Left kidney (tissue), 2 donors: Measurements from ENCODE around the gene MIOS. TPM values are rescaled to one million over a fixed set of nuclear protein-coding genes. Genes with fewer than 3 reads are reported as not detected.
"Not testable (repeated sequence)": the region's sequence is repeated elsewhere in the genome, so short reads cannot be mapped to it uniquely, and the experiment has no call there.

Experiments
- DNase-seq: peaks from one replicate; pipeline ENCODE4 v3.0.0-alpha.2; 2013
- polyA plus RNA-seq: library from polyadenylated mRNA; unstranded; fragments of 120-200 nt; gene quantifications from one replicate; pipeline ENCODE4 v1.2.1, GENCODE V29; 2013; ENCODE audit not compliant: insufficient read length

Gene MIOS
- polyA plus RNA-seq, 1 donor = 56.6 TPM

DNA sequence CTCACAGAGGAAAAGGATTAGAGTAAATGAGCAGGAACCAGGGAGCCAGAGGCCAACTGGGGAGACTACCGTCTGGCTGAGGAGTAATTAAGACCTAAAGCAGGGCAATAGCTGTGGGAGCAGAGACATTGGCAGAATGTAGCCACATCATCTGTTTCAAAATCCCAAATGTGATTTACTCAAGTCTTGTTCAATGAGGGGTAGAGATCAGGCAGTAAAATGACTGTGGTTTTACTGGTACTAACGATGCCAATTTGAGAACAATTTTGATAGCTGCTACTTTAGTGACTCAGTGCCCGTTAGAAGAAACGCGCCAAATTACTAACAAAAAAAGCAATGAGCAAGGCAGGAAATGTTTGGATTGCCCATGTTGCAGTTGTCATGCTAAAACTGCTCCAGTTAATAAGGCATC is 12.7 kb upstream of the MIOS start:
- DNase-seq = no peak

DNA sequence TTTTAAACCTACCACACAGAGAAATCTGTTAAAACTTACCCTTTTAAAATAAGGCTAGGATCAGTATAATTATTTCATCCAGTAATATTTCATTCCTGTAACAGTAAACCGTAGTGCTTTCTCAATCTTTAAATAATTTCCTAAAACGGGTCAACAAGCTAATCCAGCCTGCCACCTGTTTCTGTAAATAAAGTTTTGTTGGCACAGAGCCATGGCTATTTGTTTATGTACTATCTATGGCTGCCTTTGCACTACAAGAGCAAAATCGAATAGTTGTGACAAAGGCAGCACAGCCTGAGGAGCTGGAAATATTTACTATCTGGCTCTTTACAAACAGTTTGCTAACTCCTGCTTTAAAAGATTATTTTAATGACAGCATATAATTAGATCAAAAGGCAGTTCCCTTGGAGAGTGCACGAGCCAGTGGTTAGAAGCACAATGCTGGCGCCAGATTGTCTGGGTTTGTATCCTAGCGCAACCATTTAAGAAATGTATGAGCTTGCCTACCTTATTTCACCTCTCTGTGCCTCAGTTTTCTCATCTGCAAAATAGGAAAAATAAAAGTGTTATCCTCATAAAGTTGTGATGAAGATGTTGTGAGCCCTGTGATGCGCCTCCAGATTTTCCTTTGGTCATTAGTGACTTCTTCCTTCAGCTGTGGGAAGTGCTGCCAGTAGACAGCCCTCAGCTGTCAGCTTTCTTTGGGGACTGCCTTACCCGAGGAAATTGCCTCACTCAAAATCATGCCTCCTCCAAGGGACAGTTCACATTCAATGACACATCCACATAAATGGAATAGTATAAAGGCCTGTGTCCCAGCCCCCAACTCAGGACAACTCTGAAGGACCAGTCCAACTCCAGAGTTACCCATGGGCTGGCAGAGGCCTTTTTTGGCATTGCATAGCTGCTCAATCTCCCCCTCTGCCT is 11.8 kb upstream of the MIOS start:
- no peak for DNase-seq

DNA sequence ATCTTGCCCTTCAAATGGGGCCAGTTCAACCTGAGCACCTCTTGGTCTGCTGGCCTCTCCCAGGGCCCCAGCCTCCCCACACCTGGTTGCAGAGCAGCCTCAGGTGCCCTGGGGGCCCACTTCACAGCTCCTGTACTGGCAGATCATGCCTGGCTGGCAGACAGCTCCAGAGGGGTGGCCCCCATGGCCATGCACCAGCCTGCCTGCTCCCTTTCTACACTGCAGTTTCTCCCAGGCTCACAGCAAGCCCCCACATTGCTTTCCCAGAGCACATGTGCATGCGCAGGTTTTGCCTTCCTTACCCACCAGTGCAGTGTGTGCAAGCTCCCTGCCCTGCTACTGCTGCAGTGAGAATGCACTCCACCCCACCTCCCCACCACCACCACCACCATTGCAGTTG is 9.8 kb upstream of the MIOS start:
- no peak for DNase-seq

DNA sequence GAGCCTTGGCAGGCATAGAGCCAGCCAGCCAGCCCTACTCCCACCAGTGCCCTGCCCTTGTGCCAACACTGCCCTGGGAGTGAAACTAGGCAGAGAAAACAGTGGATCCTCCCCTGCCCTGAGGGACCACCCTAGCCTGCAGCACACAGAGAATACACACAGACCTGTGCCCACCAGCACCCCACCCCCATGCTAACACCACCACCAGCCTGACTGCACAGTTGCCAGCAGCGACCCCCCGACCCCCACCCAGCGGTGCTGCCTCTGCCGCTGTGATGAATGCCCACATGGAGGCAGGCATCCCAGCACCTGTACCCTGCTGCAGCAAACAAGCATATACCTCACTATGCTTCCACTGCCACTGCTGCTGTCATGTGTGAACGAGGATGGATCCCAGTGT is 9.4 kb upstream of the MIOS start:
- no peak for DNase-seq

DNA sequence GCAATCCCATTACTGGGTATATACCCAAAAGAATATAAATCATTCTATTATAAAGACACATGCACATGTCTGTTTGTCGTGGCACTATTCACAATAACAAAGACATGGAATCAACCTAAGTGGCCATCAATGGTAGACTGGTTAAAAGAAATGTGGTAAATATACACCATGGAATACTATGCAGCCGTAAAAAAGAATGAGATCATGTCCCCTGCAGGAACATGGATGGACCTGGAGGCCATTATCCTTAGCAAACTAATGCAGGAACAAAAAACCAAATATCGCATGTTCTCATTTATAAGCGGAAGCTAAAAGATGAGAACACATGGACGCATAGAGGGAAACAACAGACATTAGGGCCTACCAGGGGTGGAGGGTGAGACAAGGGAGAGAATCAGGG is 5.1 kb upstream of the MIOS start:
- DNase-seq = not testable (repeated sequence)

DNA sequence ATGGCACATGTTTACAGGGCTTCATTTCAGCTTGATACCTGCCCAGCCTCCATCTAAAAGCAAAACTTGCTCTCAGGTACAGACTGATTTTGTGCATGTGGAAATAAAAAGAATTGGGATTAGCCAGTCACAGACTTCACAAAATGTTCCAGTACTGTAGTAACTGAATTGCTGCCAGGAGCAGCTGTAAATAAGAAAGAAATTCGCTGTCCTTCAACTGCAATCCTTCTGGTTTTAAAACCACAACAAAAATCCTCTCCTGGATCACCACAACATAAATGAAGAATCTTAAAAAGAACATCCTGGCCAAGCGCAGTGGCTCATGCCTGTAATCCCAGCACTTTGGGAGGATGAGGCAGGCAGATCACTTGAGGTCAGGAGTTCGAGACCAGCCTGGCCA is 3.9 kb upstream of the MIOS start:
- no peak for DNase-seq

DNA sequence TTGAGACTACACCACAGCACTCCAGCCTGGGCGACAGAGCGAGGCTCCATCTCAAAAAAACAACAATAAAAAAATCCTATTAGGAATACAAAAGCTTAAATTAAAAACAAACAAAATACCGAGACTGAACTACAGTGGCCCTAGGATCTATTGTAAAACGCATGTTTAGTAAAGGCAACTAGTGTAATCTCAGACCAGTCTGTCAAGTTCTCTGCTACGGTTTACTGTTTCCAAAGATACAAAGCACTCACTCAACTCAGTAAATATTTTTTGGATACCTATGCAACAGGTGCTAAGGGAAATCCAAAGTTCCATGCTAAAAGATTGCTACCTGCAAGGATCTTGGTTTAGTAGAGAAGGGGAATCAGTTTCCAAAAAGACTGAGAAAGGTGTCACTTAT is 3.4 kb upstream of the MIOS start:
- DNase-seq = no peak

DNA sequence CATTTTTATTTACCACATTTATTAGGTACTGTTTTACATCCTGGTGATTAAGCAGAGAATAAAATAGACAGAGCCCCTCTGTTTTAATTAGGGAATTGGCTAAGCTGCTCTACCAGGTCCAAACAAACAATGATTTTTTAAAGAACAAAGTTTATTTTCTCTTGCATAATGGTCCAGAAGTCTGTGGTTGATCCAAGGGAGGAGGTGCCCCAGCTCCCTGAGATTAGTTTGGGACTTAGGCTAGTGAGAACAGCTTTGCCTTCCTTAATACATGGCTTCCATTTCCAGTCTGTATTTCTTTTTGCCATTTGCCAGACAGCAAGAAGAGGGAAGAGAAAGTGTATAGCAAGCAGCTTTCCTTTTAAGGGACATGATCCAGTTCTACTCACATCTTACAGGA is 2.9 kb upstream of the MIOS start:
- DNase-seq = no peak

DNA sequence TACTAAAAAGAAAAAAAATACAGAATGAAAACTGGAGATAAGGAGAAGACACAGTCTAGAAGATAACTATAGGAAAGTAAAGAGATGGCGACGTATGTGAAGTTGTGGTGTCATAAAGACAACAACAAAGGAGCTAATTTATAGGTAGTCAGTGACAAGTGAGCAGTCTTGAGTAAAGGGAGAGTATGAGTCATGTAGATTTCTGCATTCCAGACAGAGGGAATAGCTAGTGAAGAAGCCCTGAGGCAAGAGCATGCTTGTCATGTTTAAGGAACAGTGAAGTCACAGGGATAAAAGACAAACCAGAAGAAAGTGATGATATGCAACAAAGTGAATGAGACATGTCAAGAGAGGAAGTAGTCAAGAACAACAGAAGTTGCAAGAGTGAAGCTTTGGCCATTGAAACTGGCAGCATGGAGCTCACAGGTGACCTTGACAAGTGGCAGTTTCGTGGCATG is 2.3 kb upstream of the MIOS start:
- no peak for DNase-seq

DNA sequence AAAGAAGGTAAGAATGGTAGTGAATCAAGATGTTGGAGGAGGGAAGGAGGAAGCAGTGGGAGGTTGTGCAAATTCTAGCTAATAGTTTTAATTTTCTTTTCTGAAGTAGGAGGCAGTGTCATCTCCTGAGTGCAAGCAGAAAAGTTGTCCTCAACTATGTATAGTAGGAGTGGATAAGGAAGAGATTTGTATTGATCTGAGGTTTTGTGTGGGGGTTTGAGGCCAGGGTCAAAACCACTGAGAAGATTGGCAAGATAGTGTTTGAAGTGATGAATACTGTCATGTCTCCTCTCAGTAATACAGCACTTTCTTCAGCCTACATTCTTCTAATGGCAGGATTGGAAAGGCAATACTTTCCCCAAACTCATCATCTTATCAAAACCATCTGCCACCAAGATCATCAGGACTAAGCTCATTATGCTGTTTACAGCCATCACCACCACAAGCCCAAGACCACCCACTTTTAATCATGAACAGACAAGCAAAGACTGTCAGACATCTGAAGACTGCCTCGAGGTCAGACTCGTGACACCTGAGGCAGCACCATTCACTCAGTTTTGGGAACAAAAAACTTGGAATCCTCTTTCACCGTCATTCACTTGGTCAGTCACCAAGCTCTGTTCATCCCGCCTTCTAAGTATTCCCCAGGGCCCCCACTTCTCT is 1.5 kb upstream of the MIOS start:
- no peak for DNase-seq

DNA sequence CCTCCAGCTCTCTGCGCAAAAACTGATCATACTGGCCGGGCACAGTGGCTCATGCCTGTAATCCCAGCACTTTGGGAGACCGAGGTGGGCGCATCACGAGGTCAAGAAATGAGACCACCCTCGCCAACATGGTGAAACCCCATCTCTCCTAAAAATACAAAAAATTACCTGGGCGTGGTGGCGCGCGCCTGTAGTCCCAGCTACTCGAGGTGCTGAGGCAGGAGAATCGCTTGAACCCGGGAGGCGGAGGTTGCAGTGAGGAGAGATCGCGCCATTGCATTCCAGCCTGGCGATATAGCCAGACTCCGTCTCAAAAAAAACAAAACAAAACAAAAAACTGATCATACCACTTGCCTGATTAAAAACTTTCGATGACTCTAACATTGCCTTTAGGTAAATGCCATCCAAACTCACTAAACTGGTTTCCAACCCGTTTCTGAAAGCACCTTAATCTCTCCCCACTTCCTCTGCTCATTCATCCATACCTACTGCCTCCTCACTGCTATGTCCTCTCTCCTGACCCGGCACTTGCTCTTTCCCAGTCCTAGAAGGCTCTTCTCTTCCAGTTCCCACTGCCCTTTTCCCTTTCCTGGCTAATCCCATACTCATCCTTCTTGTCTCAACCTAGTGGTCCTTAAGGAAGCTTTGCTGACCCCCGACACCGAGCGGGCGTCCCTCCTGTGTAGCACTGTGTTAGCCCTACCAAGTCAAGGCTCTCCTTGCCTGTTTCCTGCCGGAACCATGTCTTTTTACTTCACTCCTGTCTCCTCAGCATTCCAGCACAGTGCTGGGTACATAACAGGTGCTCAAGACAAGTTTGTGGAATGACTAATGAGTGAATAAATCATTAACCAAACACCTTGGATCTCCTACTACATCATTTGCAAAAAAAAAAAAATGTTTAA is 686 bp upstream of the MIOS start:
- DNase-seq = peak; percentile 41

DNA sequence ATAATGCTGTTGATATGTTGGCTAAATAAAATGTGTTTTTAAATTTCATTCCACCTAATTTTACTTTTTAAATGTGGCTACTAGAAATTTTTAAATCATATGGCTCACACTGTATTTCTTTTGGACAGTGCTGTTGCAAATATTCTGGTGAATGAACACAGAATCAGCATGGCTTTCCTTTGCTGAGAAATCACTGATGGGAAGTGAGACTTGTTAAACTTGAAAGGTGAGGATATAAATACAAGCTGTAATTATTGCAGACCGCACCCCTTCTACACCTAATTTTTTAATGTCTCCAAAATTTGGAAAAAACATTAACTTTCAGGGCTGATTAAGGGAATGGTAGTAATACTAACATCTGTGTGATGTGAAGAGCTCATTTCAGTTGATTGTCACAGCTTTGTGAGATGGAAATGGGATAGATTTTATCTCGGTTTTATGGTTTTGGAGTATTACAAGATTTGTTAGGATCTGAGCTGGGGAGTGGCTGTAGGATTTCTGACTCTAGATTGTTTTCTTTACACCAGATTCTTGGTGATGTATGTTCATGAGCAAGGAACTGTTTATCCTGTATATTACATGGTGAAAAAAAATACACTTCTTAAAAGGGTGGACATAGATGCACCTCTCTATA is 1.3 kb downstream of the MIOS start:
- no peak for DNase-seq

DNA sequence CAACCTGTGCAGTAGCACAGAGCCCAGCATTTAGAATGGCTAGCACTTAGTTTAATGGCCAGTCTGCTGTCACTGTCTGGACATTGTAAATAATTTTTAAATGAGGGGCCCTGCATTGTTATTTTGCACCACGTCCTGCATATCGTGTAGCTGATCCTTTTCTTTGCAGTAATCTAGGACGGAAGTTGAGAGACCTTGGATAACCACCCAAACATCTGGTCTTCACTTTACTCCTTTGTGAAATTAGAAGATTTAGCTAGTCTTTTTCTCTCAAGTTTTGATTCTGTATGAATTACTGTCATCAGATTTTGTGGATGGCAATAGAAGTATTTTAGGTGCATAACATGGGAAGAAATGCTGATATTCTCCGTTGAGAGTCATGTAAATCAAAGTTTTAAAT is 1.9 kb downstream of the MIOS start:
- no peak for DNase-seq

DNA sequence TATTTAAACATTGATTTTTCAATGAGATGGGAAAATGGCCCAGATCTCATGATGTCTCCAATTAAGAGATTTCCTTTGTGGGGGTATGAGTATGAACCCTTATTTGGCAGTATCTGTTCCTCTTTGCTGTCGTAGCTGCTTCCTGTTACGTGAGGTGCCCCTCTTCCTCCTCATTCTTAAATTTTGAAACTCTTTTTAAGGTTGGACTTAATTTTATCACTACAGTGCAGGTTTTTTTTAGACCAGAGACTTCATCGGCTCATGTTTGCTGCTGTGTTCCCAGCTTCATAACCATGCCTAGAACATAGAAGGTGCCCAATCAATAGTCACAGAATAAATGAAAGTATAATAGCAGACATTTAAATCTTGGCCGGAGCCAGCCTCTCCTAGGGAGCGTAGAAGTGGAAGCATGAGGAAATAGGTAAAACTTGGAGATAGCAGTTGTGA is 2.4 kb downstream of the MIOS start:
- DNase-seq = no peak

DNA sequence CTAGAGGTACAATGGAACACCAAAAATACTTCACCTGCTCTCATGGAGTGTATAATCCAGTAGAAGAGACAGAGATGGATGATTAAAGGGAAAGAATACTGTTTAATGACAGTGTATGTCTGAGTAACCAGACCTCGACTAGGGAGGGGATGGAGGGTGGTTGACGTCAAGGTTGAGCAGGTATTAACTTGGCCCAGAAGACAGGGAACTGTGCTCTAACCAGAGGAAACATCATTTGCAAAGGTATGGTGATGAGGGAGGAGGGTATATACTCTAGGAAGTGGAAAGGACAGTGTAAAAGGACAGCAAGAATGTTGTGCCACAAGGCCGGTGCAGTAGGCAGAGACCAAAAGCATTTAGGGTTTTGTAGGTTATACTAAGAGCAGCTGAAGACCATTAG is 2.9 kb downstream of the MIOS start:
- DNase-seq = no peak

DNA sequence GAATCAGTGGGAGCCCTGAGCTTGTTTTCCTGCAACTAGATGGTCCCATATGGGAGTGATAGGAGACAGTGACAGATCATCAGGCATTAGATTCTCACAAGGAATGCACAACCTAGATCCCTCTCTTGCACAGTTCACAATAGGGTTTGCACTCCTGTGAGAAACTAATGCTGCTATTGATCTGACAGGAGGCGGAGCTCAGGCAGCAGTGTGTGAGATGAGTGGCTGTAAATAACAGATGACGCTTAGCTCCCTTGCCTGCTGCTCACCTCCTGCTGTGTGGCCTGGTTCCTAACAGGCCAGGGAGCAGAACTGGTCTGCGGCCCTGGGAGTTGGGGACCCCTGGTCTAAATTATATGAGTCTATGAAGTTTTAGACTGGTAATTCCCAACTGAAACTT is 3.9 kb downstream of the MIOS start:
- no peak for DNase-seq

DNA sequence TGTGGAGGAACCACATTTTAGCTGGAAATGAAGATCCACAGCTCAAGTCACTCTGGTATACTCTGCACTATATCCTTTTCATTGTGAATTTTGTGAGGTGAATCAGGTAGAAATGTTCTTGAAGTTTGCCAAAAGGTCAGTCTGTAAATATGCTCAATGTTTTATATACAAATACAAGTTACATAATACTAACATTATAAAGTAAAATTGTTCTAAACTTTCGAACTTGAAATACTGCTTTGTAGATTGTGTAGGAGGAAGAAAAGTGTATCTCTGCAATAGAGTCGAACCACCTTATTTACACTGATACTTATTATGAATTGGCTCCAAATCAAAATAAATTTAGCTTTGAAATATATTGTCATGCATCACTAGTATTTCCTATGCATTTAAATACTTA is 7.0 kb downstream of the MIOS start:
- DNase-seq = no peak

DNA sequence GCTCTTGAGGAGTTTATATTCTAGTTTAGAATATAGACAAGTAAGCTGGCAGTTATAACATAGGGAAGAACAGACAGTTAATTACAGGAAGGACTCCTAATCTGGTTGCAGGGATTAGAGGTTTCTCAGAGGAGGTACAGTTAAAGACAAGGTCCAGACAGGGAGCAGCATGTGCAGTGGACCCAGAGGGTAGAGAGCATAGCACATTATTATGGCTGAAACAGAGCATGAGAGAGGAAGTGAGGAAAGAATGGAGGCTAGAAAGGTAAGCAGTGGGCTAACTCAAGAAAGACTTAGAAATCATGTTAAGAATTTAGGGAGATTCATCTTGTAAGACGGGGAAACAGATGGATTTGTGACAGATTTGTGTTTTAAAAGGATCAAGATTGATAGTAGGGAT is 9.7 kb downstream of the MIOS start:
- DNase-seq = no peak

DNA sequence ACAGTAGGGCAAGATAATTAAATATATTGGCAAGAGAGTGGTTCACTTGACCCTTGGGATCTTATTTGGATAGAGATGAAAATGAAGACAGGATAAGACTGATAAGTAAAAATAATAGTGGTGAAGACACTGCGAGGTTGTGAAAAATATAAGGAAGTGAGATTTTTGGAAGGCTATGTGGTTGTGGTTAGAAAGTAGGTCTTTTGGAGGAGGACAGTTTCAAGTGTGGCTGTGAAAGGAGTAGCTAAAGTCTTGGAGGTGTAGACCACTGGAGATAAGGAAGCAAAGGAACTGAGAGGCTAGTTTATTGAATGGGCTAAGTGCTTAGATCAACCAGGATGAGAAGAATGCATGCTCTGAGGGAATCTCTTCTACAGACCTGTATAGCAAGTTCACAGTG is 11.2 kb downstream of the MIOS start:
- DNase-seq = no peak

DNA sequence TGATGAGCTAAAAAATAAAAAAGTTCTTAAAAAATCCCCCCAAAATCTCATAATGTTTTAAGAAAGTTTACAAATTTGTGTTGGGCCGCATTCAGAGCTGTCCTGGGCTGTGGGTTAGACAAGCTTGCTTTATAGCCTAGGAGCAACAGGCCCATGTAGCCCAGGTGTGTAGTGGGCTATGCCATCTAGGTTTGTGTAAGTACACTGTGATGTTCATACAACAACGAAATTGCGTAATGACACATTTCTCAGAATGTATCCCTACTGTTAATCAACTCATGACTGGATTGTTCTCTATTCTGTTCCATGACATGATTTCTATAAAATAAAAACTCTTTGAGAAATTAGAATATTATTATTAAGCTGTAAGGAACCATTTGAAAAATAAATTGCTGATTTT is 13.0 kb downstream of the MIOS start:
- DNase-seq = no peak

DNA sequence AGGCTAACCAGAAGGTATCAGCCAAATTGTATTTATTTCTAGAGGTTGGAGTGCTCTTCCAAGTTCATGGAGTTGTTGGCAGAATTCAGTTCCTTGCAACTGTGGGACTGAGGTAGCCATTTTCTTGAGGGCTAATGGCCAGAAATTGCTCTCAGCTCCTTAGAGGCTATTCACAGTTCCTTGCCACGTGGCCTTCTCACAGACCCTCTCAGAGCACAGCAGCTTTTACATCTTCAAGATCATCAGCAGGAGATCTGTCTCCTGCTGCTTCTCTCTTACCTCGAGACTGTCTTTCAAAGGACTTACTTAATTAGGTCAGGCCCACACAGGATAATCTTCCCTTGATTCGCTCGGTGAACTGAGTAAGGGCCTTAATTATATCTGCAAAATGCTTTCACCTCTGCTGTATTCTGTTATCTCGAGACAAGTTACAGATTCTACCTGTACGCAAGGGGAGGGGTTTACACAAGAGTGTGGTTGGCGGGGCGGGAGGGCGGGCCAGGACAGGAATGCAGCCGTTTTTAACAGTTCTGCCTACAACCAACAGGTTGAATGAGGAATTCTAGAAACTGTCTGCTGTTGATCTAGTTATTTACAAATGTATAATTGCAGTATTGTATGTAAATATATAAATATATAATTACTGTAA is 15.0 kb downstream of the MIOS start:
- no peak for DNase-seq

DNA sequence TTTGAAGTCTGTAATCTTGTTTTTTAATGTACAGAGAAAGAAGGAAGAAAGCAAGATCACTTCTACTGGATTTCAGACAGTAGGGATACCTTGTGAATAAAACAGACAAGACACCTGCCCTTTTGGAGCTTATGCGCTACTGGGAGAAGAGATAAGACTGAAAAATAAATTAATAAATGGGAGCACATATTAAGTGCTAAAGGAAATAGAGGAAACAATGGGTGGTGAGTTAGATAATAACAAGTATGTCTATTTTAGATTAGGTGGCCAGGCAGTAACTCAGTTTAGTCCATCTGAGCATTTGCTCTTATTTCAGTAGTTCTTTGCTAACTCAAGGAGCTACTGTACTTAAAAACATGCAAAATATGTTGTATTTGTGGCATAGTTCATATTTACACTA is 15.9 kb downstream of the MIOS start:
- no peak for DNase-seq
